DND-41 (cell line): ENCODE data around the gene FAM193B.

Experiments used
- EZH2 ChIP-seq: IDR thresholded peaks from 3 replicates; pipeline ENCODE4 v1.6.1; 2012; ENCODE audit warnings: borderline replicate concordance, low read depth, mild to moderate bottlenecking, moderate library complexity, low read length, inconsistent platforms; ENCODE audit not compliant: severe bottlenecking
- TF ChIP-seq, protein P1 (sequence below): IDR thresholded peaks from 2 replicates; pipeline ENCODE4 v1.5.1; 2012; ENCODE audit warnings: borderline replicate concordance, low read length, moderate library complexity, mild to moderate bottlenecking; ENCODE audit not compliant: poor library complexity, severe bottlenecking; ENCODE audit errors: extremely low read depth

DNA sequence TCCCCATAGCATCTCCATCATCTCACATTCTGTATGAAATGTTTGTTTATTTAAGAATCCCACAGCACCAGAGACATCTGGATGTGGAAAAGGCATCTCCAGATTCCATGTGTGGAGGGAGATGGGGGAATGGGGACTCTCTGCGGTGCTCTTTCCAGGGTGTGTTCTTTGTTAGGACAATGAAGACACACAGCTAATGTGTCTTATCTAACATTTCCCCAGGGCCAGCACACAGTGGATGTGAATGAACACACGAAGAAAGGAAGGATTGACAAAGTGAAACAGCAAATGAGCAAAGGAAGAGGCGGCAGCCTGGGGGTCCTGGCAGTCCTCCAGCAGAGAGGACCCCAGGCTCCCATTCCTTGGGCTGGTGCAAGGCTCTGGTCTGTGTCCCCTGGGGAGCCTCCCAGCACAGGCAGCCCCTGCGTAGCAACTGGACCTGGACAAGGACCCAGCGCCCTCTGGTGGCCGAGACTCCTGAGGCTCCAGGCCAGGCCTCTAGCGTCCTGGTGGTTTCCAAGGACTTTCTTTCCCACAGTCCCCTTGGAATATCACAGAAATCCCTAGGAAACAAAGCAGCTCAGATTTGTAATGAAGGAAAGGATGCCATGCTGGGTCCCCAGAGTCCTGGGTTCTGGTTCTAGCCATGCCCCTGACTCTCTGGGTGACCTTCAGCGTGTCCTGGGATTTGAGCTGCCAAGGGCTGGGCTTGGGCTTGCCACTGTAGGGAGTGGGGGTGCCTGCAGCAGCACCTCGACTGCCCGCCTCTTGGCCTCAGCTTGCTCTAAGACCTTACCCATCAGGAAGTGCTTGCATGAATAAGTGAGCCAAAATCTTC lies 53.5 kb downstream of the FAM193B start:
- TF ChIP-seq, protein P1, sequence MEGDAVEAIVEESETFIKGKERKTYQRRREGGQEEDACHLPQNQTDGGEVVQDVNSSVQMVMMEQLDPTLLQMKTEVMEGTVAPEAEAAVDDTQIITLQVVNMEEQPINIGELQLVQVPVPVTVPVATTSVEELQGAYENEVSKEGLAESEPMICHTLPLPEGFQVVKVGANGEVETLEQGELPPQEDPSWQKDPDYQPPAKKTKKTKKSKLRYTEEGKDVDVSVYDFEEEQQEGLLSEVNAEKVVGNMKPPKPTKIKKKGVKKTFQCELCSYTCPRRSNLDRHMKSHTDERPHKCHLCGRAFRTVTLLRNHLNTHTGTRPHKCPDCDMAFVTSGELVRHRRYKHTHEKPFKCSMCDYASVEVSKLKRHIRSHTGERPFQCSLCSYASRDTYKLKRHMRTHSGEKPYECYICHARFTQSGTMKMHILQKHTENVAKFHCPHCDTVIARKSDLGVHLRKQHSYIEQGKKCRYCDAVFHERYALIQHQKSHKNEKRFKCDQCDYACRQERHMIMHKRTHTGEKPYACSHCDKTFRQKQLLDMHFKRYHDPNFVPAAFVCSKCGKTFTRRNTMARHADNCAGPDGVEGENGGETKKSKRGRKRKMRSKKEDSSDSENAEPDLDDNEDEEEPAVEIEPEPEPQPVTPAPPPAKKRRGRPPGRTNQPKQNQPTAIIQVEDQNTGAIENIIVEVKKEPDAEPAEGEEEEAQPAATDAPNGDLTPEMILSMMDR: peak; percentile 96
- no peak for TF ChIP-seq EZH2
